ENCODE results near the gene ITGB5.

DNA sequence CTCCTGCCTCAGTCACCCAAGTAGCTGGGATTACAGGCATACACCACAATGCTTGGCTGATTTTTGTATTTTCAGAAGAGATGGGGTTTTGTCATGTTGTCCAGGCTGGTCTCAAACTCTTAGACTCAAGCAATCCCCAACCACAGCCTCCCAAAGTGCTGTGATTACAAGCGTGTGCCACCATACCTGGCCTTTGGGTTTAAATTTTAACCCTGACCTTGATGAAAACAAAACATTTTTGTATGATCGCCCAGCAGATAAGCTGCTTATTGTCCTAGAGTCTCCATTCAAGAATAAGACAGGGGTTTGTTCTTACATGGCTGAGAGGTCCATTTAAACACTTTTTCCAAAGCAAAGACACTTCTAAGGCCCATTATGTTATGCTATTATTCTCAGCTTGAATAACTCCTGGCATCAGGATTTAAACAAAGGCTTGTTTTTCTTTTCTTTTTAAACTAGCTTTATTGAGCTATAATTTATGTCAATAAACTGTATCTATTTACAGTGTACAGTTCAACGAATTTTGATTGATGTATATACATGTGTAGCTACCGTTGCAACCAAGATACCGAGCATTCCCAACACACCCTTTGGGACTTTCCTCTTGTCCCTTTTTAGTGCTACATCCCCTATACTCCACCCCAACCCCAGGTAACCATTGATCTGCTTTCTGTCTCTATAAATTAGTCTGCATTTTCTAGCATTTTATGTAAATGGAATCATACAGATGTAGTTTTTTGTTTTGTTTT, 48.8 kb upstream of the ITGB5 start:
- TF ChIP-seq EZH2 (IDR thresholded peaks at IDR 0.05; ENCODE audit: insufficient read depth, poor library complexity, severe bottlenecking) (no peak), EZH2phosphoT487 (IDR thresholded peaks at IDR 0.05; ENCODE audit: insufficient read depth, low read depth) (no peak)
